B cell (primary cell): ENCODE data around the gene PSMG3.

Experiments used
- CTCF ChIP-seq: fragments of 200-600 bp; IDR thresholded peaks from one replicate; pipeline ENCODE4 v1.8.0; 2022; ENCODE audit warnings: antibody characterized with exemption, mild to moderate bottlenecking
- EZH2 ChIP-seq: IDR thresholded peaks from 2 replicates; pipeline ENCODE4 v1.6.1; 2012; ENCODE audit warnings: borderline replicate concordance, low read depth, mild to moderate bottlenecking, moderate library complexity, low read length; ENCODE audit not compliant: insufficient read depth, poor library complexity, severe bottlenecking

- no peak for TF ChIP-seq CTCF
- no peak for TF ChIP-seq EZH2
Observed at GRCh38 chr7:1578513-1578912, 8.7 kb upstream of the PSMG3 start.
